PC-9 (cell line): ENCODE measurements around the gene PCDHGB2. TPM values are rescaled to one million over a fixed set of nuclear protein-coding genes. Genes with fewer than 3 reads are reported as not detected.

ENCODE experiments used
- BruUV-seq: library from RNA; stranded (reverse); fragments of 400-500 nt; replicated peaks from 2 replicates; lab custom pipeline; 2021; lab: Mats Ljungman, UMichigan
- CTCF ChIA-PET: fragments of 300-600 bp; sonication (Branson Sonifier 250); formaldehyde crosslinking; loops from one replicate; lab custom pipeline; 2022; ENCODE audit warnings: antibody characterized with exemption; lab: Charles Lee
- POLR2A ChIA-PET: fragments of 300-600 bp; sonication (Branson Sonifier 250); formaldehyde crosslinking; loops from one replicate; lab custom pipeline; 2022; ENCODE audit warnings: antibody characterized with exemption; ENCODE audit not compliant: unreplicated experiment; lab: Charles Lee
- DNase-seq, 2 experiments: peaks; one replicate each; pipeline versions ENCODE4 v3.0.0 to v3.0.0-alpha.2; 2015 to 2022; ENCODE audit warnings: mixed read lengths in 1 of 2
- H2AFZ ChIP-seq: fragments of 200-600 bp; sonication (generic); 2 replicates; pipeline ENCODE4 v1.8.1; 2017; ENCODE audit warnings: antibody characterized with exemption
- H3F3A ChIP-seq: fragments of 200-600 bp; sonication (generic); 2 replicates; pipeline ENCODE4 v1.8.1; 2017; ENCODE audit warnings: antibody characterized with exemption, mild to moderate bottlenecking, low read depth; ENCODE audit not compliant: insufficient read depth
- H3K27ac ChIP-seq: fragments of 200-600 bp; sonication (generic); 2 replicates; pipeline ENCODE4 v1.6.1; 2016; ENCODE audit warnings: mixed run types
- H3K27me3 ChIP-seq: fragments of 200-600 bp; sonication (generic); 2 replicates; pipeline ENCODE4 v1.6.1; 2016; ENCODE audit warnings: low read depth, mixed run types; ENCODE audit not compliant: insufficient read depth
- H3K36me3 ChIP-seq: fragments of 200-600 bp; sonication (generic); 2 replicates; pipeline ENCODE4 v1.6.1; 2016; ENCODE audit warnings: low read depth, mixed run types
- H3K4me1 ChIP-seq: fragments of 200-600 bp; sonication (generic); replicated peaks from 2 replicates; pipeline ENCODE4 v1.6.1; 2016; ENCODE audit warnings: mixed run types; ENCODE audit not compliant: insufficient read depth
- H3K4me2 ChIP-seq: fragments of 200-600 bp; sonication (generic); 2 replicates; pipeline ENCODE4 v1.6.1; 2017; ENCODE audit warnings: mixed run types
- H3K4me3 ChIP-seq: fragments of 200-600 bp; sonication (generic); 2 replicates; pipeline ENCODE4 v1.6.1; 2016; ENCODE audit warnings: mixed run types
- H3K79me2 ChIP-seq: fragments of 200-600 bp; sonication (generic); 2 replicates; pipeline ENCODE4 v1.6.1; 2017; ENCODE audit warnings: low read depth, mixed run types
- H3K9me2 ChIP-seq: fragments of 200-600 bp; sonication (generic); 2 replicates; pipeline ENCODE4 v1.8.1; 2017; ENCODE audit warnings: mild to moderate bottlenecking; ENCODE audit not compliant: insufficient read depth
- H3K9me3 ChIP-seq: fragments of 200-600 bp; sonication (generic); 2 replicates; pipeline ENCODE4 v1.8.1; 2016; ENCODE audit warnings: low read depth; ENCODE audit not compliant: insufficient read depth
- H4K20me1 ChIP-seq: fragments of 200-600 bp; sonication (generic); 2 replicates; pipeline ENCODE4 v1.8.1; 2017; ENCODE audit not compliant: insufficient read depth
- EZH2 ChIP-seq: fragments of 200-600 bp; sonication (generic); IDR thresholded peaks from 2 replicates; pipeline ENCODE4 v1.8.0; 2017; ENCODE audit warnings: antibody characterized with exemption, low read depth
- intact Hi-C: fragments of 100-400 bp; cut with micrococcal nuclease; formaldehyde crosslinking; loops from one replicate; pipeline ENCODE4 v1.10.0; 2022; ENCODE audit not compliant: unreplicated experiment
- total RNA-seq: library from RNA; stranded (reverse); gene quantifications from 2 replicates; pipeline ENCODE4 v1.2.3, GENCODE V29; 2021
- TF ChIP-seq, protein P1 (sequence below): fragments of 200-600 bp; sonication (generic); conservative IDR thresholded peaks from 2 replicates; pipeline ENCODE4 v1.6.1; 2017; ENCODE audit warnings: mixed run types, antibody characterized with exemption, mild to moderate bottlenecking, moderate library complexity

Gene PCDHGB2
- total RNA-seq, 1 experiment from 2014 or later = 0.28 TPM

DNA sequence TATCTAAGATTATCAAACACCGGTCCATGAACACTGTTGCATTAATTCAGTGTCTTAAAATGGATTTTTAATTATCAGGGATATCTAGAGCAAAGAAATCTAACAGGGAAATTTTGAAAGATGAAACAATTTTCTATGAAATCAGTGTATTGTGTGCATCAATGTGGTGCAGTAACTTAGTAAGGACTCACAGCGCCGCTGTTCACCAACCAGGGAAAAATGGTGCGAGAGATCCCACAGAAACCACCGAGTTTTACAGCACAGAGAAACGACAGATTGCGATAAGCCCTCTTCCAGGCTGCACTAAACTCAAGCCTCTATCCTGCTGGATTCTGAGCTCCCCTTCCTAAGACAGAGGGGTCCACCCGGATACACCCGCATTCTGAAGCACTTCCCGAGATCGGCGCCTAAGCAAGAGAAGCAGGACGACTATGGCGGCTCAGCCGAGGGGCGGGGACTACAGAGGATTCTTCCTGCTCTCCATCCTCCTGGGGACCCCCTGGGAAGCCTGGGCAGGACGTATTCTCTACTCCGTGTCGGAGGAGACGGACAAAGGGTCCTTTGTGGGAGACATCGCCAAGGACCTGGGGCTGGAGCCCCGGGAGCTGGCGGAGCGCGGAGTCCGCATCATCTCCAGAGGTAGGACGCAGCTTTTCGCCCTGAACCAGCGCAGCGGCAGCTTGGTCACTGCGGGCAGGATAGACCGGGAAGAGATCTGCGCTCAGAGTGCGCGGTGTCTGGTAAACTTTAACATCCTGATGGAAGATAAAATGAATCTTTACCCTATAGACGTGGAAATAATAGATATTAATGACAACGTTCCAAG lies 22.9 kb downstream of the PCDHGB2 start, which contains the start of gene PCDHGA7:
Gene PCDHGA7, plus strand, starts transcription at position 274 of the 826 bp plus-strand sequence. Its CDS starts 158 bp downstream, at position 432.
- Histone ChIP-seq H4K20me1 (no peaks in the 10 kb centered on the region), H3K9me2 (no peaks in the 10 kb centered on the region), H3K4me3 (no peak within 1 kb of the TSS), H3K36me3 (no peaks in the 10 kb centered on the region), H3K27ac (no peak within 1 kb of the TSS), H3F3A (no peaks in the 10 kb centered on the region), H3K4me2 (no peak within 1 kb of the TSS), H3K9me3 (no peaks in the 10 kb centered on the region), H3K27me3 (peaks cover 49% of the 10 kb centered on the region), H2AFZ (no peak within 1 kb of the TSS), H3K79me2 (no peaks in the 10 kb centered on the region), H3K4me1 (no peaks in the 10 kb centered on the region)
- DNase-seq = no peak
- no TSS peak for BruUV-seq
- no peak for TF ChIP-seq EZH2
- TF ChIP-seq, protein P1, sequence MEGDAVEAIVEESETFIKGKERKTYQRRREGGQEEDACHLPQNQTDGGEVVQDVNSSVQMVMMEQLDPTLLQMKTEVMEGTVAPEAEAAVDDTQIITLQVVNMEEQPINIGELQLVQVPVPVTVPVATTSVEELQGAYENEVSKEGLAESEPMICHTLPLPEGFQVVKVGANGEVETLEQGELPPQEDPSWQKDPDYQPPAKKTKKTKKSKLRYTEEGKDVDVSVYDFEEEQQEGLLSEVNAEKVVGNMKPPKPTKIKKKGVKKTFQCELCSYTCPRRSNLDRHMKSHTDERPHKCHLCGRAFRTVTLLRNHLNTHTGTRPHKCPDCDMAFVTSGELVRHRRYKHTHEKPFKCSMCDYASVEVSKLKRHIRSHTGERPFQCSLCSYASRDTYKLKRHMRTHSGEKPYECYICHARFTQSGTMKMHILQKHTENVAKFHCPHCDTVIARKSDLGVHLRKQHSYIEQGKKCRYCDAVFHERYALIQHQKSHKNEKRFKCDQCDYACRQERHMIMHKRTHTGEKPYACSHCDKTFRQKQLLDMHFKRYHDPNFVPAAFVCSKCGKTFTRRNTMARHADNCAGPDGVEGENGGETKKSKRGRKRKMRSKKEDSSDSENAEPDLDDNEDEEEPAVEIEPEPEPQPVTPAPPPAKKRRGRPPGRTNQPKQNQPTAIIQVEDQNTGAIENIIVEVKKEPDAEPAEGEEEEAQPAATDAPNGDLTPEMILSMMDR = no peak
- CTCF ChIA-PET = no interaction called here
- intact Hi-C loops = no loop called here
- POLR2A ChIA-PET = no interaction called here

DNA sequence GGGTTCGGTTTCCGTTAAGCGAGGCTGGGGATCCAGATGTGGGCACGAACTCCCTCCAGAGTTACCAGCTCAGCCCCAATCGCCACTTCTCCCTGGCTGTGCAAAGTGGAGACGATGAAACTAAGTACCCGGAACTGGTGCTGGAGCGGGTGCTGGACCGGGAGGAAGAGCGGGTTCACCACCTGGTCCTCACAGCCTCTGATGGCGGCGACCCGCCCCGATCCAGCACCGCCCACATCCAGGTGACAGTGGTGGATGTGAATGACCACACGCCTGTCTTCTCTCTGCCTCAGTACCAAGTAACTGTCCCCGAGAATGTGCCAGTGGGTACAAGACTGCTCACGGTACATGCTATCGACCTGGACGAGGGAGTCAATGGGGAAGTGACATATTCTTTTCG lies 23.6 kb downstream of the PCDHGB2 start:
- no peak overlapping the region for H3K4me3 ChIP-seq
- CTCF ChIA-PET = no interaction called here
- no peak for DNase-seq

DNA sequence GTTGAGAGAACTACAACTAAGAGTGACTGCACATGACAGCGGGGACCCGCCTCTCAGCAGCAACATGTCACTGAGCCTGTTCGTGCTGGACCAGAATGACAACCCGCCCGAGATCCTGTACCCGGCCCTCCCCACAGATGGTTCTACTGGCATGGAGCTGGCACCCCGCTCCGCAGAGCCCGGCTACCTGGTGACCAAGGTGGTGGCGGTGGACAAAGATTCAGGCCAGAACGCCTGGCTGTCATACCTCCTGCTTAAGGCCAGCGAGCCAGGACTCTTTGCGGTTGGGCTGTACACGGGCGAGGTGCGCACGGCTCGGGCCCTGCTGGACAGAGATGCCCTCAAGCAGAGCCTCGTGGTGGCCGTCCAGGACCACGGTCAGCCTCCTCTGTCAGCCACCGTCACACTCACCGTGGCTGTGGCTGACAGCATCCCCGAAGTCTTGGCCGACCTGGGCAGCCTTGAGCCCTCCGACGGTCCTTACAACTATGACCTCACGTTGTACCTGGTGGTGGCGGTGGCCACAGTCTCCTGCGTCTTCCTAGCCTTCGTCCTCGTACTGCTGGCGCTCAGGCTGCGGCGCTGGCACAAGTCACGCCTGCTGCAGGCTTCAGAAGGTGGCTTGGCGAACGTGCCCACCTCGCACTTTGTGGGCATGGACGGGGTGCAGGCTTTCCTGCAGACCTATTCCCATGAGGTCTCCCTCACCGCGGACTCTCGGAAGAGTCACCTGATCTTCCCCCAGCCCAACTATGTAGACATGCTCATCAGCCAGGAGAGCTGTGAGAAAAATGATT lies 24.9 kb downstream of the PCDHGB2 start:
- no TSS peak for BruUV-seq
- CTCF ChIA-PET = no interaction called here
- intact Hi-C loops = no loop called here
- H3K36me3 ChIP-seq = no peaks in the 10 kb centered on the region
- H3K27ac ChIP-seq = no peak overlapping the region
- H3K9me2 ChIP-seq = no peaks in the 10 kb centered on the region
- H3K4me2 ChIP-seq = no peak overlapping the region
- H3K27me3 ChIP-seq = peaks cover 54% of the 10 kb centered on the region
- TF ChIP-seq EZH2 = no peak
- TF ChIP-seq, protein P1 = no peak
- POLR2A ChIA-PET = no interaction called here
- no peaks in the 10 kb centered on the region for H3F3A ChIP-seq
- no peak overlapping the region for H3K4me3 ChIP-seq
- H3K4me1 ChIP-seq = no peaks in the 10 kb centered on the region
- H3K9me3 ChIP-seq = no peaks in the 10 kb centered on the region
- H3K79me2 ChIP-seq = no peaks in the 10 kb centered on the region
- H4K20me1 ChIP-seq = no peaks in the 10 kb centered on the region
- DNase-seq = no peak
- no peak overlapping the region; the same call in 1 of the 2 replicates for H2AFZ ChIP-seq

More for the DNA sequence above, 23.6 kb downstream of the PCDHGB2 start:
- POLR2A ChIA-PET = interaction anchor here (0.6 kb wide), 1 partner anchor 135 kb away, joined by 3 read pairs; no protein-coding TSS in a partner anchor
- no TSS peak for BruUV-seq
- H3K4me2 ChIP-seq = no peak overlapping the region
- H4K20me1 ChIP-seq = no peaks in the 10 kb centered on the region
- intact Hi-C loops = no loop called here
- H3K4me1 ChIP-seq = no peaks in the 10 kb centered on the region
- TF ChIP-seq EZH2 = no peak
- TF ChIP-seq, protein P1 = no peak
- no peak overlapping the region for H3K27ac ChIP-seq
- peaks cover 51% of the 10 kb centered on the region for H3K27me3 ChIP-seq
- H3K9me3 ChIP-seq = no peaks in the 10 kb centered on the region
- H2AFZ ChIP-seq = no peak overlapping the region
- no peaks in the 10 kb centered on the region for H3K79me2 ChIP-seq
- H3K36me3 ChIP-seq = no peaks in the 10 kb centered on the region
- no peaks in the 10 kb centered on the region for H3K9me2 ChIP-seq
- no peaks in the 10 kb centered on the region for H3F3A ChIP-seq
